ENCODE results near the gene METRNL.

GRCh38 chr17:83103943-83104311 lies 24.5 kb downstream of the METRNL start:
- TF ChIP-seq CTCF (IDR thresholded peaks at IDR 0.05) (no peak), POLR2A (IDR thresholded peaks at IDR 0.05) (no peak)

Measured in uterus (tissue), 2 donors.